G401.6 (cell line): Measurements from ENCODE around the gene DOP1A.

ENCODE experiments used
- FAIRE-seq: peaks from 2 replicates; lab custom pipeline; 2012; peaks lifted over from hg19 to GRCh38; lab: Jason Lieb, UNC

Gene DOP1A

DNA sequence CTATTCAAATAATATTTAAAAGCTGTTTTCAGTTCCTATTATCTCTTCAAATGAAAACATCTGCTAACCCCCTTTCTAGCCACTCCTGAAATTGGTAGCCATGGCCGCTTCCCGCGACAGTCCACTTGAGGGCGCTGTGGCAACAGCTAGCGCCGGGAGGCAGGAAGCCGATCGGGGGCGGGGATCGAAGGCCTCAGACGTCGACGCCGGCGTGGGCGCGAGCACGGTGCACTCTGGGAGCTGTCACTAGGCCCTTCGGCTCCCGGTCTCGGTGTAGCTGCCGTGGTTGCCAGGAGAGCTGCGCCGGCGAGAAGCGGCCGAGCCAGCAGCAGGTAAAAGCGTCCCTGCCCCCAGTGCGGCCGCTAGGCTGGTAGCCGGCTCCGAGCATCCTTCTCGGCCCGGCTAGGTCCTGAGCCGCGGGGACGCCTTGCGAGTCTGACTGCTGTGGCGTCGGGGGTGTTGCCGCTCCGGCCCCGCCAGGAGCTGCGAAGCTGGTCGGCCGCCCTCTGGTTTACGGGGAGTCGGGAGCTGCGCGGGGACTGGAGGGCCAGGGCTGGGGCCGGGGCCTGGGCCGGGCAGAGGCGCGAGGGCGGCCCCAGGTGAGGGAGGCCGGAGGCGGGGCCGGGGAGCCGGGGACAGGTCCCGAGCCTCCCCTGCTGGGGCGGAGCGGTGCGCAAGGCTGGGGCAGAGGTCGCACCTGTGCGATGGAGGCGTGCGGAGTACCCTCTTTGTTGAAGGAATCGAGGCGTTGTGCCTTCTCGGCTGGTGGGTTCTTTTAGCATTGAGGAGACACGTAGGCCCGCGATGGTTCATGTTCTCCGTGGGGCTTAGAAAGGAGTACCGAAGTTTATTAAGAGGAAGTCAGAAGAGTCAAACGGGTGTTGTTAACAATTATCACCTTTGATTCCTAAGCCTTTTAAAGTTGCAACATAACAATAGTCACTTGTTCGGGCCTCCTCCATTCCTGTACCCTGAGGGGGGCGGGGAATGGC lies at the start of gene DOP1A:
DOP1A (plus strand) TSS at position 224 of the 992 bp plus-strand sequence. CDS start 29,307 bp downstream, outside the sequence.
- peak; percentile 96 for FAIRE-seq

DNA sequence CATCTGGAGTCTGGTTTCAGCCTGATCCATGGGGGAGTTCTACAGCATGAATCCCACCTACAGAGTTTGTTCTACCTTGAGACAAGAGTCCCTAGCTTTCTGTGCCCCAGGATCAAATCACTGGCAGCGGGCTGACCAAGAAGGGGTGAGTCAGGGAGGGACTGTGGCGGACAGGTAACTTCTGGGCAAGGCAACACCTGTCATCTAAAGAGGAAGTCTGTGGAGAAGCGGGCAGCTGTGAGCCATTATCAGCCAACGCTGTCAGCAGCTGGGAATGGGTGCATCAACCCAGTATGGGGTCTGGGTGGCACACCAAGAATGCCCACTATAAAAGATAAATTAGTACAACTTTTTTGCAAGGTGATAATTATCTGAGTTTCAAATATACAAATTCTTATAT lies 47.7 kb upstream of the DOP1A start:
- FAIRE-seq = no peak

- FAIRE-seq = no peak
Measured at GRCh38 chr6:83031689-83032088, 35.8 kb upstream of the DOP1A start.

- FAIRE-seq = no peak
Measured at GRCh38 chr6:83038246-83038645, 29.2 kb upstream of the DOP1A start.

- FAIRE-seq = no peak
Measured at GRCh38 chr6:83042467-83043053, 24.9 kb upstream of the DOP1A start.

DNA sequence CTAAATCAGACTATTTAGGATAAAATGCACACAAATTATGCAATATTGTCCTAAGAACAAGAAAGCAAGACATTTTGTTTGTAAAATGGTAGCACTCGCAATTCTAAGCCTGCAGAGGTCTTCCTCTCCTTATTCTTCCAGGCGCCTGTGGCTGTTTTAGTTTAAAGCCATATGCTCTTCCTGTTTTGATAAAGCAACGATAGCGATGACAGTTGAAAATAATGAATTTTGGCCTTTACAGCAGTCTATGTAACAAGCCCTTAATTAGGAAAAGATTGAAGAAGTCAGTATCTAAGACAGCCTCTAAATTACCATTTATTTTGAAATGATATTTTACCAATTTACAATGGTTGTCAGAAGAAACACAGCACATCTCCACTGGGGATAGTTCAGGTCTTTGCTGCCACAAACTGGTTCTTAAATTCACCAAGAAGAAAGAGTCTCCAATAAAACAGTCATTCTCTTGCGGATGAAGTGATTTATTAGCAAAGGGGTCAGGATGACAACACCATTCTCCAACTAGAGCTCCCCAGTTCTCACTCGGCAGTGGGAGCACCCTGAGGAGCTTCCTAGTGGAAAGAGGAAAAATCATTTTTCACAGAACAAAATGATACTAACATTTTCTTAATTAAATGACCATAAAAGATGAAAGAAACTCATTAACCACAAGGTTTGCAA lies 23.2 kb upstream of the DOP1A start:
- no peak for FAIRE-seq

DNA sequence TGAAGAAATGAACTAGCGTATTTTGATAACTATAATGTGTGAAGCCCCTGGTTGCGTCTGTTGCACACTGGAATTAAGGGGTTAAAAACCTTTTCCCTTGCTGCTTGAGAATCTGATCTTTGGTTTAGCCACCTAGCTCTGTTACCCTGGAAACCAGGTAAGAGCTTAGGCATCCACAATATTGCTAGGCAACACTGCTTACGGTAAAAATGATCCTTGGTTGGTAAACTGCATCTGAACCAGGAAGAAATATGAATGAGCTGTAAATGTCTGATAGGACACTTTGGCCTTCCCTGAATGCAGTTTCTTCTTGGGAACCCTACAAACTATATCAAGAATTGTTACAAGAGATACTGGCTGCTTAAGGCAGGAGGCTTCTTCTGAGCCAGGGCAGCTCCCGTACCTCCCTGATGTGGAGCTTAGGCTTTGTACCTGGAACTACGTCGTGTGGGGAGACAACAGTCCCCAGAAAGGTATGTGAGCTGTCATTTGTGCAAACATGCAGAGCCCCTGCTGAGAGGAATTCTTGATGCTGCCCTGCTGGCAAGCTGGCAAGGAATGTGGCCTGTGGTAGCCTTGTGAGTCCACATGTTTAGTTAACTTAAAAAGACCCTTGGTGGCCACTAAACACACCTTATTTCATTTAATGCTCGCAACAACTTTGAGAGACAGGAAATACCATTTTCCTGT lies 20.3 kb upstream of the DOP1A start:
- no peak for FAIRE-seq

DNA sequence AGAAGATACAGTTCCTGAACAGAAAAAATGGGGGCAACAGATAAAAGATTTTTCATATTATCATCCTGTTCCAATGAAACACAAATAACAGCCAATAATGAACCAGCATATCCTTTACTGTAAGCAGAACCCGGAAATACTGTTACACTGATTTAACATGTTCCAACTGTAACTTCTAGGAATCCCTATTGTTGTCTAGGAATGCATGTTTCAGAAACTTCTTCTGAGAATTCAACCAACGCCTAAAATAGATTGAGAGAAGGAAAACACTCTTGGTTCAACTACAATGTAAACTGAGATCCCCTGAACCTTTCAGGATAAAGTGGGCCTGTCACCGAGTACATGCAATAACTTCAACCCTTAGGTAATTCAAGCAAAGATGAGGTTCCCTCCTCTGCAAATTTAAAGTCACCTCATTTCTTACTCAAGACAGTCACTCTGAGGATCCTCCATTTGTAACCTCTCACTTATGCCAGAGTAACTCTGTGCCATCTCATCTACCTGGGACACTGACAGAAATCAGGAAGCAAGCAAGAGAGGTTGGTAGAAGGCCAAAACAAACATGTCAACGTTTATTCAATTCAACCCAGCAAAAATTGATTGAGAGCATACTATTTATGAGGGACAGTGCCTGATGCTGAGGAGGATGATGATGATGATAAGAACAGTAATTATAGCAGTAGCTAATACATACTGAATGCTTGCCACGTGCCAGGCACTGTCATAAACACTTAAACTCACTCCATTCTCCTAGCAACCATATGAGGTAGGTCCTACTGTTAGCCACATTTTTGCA lies 15.9 kb upstream of the DOP1A start:
- FAIRE-seq = no peak

- FAIRE-seq = no peak
Measured at GRCh38 chr6:83053678-83054077, 13.8 kb upstream of the DOP1A start.

DNA sequence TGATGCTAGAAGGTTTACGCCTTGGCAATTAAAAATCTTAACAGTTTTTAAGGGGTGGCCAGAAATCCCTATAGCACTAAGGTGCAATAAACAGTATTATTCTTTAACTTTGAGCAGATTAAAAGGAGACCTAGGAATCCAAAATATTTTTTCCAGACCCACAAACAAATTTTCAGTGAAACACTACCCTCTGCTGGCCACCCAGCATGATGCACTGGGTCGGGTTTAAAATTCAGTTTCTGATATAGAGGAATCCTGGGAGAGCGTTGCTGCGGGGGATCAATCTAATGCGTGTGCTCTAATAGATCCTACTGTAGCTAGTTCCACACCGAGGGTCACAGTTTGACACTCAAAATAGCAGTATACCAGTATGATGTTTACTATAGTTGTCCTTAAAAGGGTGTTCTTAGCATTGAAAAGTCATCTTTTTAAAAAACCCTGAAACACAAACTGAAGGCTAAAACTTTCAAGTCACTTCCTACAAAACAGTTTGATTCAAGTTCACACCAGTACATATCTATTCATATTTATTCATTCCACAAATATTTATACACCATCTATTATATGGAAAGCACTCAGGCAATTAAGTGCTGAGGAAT lies 12.0 kb upstream of the DOP1A start:
- FAIRE-seq = peak; percentile 86

DNA sequence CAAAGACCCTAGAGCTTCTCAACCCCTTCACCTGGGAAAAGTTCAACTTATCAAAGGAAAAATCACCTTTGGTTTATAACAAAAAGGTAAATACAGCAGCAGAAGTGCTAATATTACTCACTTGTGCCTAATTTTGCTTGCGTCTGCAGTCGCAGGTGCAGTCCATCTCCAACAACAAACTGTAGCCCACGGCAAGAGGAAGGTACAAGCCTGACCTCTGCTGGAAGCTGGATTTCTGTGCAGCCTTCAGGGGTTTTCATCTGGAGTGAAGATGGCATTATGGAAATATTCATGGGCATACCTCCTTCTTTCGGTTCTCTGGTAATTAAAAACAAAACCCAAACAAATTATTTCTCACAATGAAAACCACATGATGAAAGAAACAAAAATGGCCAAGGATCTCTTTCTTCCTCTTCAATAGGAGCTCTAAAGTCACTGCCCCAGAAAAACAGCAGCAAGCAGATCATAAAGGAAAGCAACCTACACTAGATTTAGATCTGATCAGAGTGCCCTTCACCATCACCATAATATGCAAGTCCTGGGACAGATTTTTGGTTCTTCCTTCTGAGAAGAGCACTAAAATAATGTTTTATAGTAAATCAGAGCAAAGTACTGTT lies 9.7 kb upstream of the DOP1A start:
- FAIRE-seq = peak; percentile 75

DNA sequence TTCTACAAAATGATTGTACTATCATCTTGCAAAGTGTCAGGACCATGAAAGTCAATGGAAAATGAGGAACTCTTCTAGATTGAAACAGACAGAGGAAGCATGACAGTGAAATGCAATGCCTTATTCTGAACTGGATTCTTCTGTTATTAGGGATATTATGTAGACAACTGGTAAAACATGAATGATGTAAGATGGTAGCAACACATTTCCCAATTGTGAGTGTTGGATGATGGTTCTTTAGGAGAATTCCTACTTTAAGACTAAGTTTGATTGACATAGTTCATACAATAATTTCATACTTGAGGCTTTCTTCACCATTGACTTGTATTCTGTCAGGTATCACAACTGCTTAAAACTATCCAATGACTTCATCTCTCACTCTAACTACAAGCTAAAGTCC lies 6.3 kb upstream of the DOP1A start:
- no peak for FAIRE-seq

DNA sequence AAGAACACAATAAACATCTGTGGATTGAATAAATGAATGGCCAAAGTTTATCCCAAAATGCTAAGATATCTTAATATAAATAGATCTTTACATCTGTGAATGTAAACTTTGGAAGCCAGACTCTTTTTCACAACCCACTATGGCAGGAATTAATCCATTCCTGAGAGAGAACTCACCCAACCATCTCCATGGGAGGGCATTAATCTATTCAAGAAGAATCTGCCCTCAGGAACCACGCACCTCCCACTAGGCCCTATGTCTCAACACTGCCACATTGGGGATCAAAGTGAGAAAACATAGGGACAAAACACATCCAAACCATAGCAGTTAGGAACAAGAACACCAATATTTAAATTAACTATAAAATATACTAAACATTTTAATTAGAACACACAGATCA lies 5.2 kb upstream of the DOP1A start:
- FAIRE-seq = no peak

- FAIRE-seq = no peak
Measured at GRCh38 chr6:83065511-83066192, 1.8 kb upstream of the DOP1A start, which contains the start of gene UBE3D. Gene UBE3D (minus strand): TSS chr6:83065841. CDS start chr6:83065718, 123 bp downstream.

DNA sequence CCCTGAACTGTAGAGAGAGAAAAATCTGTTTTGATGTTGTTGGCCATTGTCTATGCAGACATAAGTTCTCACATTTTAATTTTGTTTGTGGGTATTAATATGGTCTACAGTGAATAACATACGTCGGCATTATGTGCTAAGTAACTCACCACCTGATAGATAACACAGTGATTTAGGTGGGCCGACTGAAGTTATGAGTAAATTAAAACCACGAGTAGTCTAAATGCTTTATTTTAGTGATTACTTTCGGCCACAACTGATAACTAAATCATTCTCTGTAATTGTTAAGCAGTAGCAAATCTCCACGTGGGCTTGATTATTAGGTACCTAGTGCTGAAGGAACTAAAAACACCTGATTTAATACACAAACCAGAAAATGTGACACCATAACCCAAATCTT lies 1.1 kb downstream of the DOP1A start:
- no peak for FAIRE-seq

GRCh38 chr6:83069633-83070032 lies 2.2 kb downstream of the DOP1A start:
- no peak for FAIRE-seq

GRCh38 chr6:83071023-83071422 lies 3.6 kb downstream of the DOP1A start:
- FAIRE-seq = no peak

DNA sequence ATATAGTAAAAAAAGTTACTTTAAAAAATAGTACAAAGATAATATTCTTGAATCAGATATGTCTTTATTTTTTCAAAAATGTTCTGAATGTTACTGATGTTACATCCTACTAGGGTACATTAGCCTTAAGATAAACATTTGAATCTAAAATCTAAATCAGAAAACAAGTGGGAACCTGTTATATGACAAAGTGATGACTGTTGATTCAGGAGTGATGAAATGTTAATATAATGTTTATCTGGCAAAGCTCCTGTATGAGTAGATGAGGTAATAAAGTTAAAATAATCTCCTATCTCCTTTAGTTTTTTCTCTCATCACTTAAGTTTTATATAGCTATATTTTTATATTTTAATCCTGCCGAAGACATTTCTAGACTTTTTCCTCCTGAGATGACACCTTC lies 4.2 kb downstream of the DOP1A start:
- FAIRE-seq = peak; percentile 50

DNA sequence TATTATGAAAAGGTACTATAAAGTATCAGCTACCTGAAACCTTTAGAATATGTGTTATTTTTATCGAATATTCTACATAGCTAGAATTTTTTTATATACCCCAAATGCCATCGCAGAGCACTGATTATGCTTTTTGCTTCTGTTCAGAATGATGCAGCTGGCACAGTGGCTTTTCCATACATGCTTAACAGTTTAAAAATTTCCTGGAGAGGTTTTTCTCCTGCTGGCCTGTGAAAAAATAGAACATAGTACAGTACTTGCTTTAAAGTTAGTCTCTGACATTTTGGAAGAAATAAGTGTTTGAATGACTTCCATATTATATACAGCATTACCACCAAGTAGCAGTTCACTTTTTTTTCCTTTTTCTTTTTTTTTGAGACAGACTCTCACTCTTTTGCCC lies 5.3 kb downstream of the DOP1A start:
- no peak for FAIRE-seq

- no peak for FAIRE-seq
Measured at GRCh38 chr6:83073615-83074014, 6.1 kb downstream of the DOP1A start.
